Measurements from ENCODE around the gene DGUOK.

Gene DGUOK

GRCh38 chr2:73979686-73980085 is 53.0 kb downstream of the DGUOK start:
- no peak for DNase-seq
- ATAC-seq = no peak

DNA sequence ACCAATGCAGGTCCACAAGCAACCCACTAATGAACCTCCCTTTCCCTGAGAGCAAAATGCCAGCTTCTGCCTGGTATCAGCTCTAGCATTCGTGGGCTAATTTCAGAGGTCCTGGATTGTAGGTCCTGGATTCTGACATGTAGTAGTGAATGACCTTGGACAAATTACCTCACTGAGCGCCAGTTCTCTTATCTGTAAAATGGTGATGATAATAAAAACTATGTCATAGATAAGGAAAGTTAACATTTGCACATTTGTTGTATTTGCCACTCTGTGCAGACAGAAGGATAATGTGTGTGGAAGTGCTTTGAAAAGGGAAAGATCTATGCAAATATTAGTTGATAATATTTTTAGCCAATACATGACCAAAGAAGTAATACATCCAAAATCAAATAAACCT is 53.9 kb downstream of the DGUOK start:
- ATAC-seq = no peak
- DNase-seq = no peak

GRCh38 chr2:73981081-73982001 is 54.7 kb downstream of the DGUOK start:
- peak; percentile 24 for ATAC-seq

GRCh38 chr2:73982140-73982617 is 55.5 kb downstream of the DGUOK start:
- no peak for ATAC-seq
- DNase-seq = no peak

More at GRCh38 chr2:73981081-73982001, 54.7 kb downstream of the DGUOK start:
- DNase-seq = peak; percentile 67

DNA sequence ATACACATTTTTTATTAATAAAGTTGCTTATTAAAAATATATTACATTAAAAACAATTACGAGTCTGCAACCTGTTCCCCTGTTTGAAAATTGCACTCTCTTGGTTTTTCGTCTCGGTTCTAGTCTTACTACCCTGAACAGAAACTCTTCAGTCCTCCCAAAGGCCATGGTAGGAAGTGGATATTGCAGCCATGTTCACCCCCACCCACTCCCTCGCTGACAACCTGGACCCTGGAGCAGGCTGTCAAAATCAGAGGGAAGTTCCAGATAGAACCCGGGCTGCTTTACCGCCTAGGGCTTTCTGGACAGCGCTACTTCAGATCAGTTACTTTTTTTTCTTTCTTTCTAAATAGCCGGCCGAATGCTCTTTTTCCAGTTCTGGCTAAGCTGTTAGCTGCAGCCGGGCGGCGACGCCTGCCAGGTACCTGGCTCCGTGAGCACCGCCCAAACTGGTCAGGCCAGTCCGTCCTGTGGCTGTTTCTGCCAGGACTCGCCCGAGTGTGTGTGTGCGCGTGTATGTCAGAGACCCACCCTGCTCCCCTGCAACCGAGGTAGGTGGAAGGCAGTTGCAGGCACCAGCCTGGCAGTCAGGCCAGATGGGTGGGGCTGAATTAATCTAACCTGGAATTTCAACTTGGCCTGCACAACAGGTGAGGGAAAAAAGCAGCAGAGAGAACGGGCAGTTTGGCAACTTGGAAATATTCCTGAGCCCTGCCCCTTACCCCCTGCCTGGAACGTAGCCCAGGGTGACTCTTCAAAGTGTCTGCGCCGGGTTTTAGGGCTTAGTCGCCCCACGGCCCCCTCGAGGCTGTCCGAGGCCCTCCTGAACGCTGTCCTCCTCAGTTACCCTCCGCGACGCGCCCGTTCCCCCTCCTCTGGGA is 56.9 kb downstream of the DGUOK start:
- ATAC-seq (no peak), DNase-seq (no peak)

DNA sequence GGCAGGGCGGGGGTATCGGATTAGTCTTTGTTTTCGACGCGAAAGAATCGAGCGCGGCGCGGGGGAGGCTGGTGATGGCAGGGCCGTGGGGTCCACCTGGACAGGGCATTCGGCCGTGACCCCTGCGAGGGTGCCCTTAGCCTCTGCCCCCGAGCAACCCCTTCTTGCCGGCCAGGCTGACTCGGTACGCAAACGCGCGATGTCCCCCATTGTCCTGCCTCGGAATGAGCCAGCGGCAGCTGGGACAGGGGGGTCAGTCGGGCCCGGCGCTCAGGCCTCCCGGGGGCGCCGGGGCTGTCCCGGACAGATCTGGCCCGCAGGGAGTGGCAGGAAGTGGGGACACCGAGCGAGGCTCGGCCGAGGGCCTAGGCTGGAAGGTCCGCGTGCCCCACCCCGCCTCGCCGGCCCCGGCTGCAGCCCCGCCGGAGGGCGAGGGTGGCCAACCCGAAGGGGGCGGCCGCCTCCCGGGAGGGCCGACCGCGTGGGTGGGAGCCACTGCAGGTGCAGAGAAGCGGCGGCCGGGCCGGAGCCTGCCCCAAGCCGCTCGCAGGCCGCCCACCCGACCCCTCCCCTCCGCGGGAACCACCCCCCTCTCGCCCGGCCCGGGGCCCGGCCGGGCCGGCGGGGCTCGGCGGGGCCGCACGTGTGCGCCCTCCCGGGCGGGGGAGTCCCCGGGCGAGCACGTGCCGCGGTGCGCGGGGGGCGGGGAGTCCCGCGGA is 57.7 kb downstream of the DGUOK start, which contains the start of gene TET3:
Gene TET3, plus strand, starts transcription at position 708 of the 719 bp plus-strand sequence. CDS start 1,494 bp downstream, outside the sequence.
- DNase-seq (peak; percentile 70), ATAC-seq (peak; percentile 10)

DNA sequence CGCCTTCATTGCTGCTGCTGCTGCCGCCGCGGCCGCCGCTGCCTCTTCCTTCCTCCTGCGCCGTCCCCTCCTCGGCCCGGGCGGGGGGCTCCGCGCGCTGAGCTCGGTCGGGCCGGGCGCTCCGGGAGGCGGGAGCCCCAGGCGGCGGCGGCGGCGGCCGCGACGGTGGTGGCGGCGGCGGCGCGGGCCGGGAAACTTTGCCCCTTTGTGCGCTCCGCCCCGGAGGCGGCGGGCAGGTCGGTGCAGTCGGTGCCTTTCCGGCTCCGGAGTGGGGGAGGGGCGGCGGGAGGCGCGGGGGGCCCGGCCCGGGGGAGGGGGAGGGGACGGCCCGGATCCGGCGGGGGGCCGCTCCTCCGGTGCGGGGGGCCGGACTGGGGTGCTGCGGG is 58.2 kb downstream of the DGUOK start:
- DNase-seq = peak; percentile 79
- ATAC-seq = peak; percentile 6

GRCh38 chr2:73985308-73986084 is 58.8 kb downstream of the DGUOK start:
- peak; percentile 83 for DNase-seq

GRCh38 chr2:73986085-73986681 is 59.5 kb downstream of the DGUOK start:
- DNase-seq (peak; percentile 57), ATAC-seq (peak; percentile 21)

More at GRCh38 chr2:73985308-73986084, 58.8 kb downstream of the DGUOK start:
- ATAC-seq = peak; percentile 61

DNA sequence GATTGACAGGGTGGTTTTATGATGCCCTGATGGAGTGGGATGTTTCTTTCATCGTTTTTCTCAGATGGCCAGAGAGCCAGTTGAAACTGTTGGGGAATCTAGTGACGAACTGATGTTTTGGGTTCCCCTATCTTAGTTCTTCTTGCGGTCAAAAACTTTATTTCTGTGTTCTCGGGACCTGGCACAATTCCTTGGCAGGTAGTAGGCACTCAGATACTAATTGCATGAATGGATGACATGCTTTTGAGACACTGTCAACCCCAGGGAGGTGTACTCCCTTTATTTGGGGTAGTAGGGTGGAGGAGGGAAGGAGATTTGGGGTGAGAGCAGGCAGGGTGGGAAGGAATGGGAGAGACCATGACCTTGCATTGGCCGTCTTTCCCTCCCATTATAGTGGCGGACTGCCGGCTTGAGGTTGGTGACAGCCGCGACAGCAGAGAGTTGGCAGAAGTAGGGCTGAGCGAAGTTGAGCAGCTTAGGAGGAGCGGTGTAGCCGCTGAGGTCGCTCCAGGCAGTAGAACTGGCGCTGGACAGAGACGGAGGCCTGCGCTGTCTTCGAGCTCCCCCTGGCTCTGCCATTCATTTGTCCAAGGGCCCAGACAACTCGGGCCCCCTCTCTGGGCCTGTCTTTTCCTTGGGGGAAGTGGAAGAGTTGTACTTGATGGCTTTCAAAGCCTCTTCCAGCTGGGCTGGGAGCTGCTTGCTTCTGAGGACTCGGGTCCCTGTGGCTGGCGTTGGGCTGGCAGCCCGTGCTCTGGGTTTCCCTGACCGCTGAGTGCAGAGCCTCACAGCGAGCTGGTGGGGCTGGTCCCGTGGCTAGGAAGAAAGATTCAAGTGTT is 60.6 kb downstream of the DGUOK start:
- ATAC-seq (peak; percentile 21), DNase-seq (peak; percentile 49)

- ATAC-seq (no peak), DNase-seq (no peak)
These were observed 61.4 kb downstream of the DGUOK start for GRCh38 chr2:73987948-73988700.

- DNase-seq (no peak), ATAC-seq (no peak)
These were observed 63.3 kb downstream of the DGUOK start for GRCh38 chr2:73989972-73990371.

GRCh38 chr2:73990531-73990930 is 63.9 kb downstream of the DGUOK start:
- ATAC-seq (no peak), DNase-seq (no peak)

DNA sequence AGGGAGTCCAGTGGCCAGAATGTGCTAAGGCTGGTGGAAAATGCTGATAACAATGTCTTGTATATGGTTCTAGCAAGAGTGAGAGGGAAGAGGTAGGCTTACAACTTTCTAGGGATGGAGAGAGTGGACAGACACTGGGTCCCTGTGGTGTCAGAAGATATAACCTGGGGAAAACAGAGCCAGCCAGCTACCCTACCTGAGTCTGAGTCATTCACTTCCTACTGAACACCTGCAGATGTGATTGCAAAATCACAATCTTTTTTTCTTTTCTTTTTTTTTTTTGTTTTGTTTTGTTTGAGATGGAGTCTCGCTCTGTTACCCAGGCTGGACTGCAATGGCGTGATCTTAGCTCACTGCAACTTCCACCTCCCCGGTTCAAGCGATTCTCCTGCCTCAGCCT is 65.4 kb downstream of the DGUOK start:
- ATAC-seq = no peak
- no peak for DNase-seq

- ATAC-seq (no peak), DNase-seq (no peak)
These were observed 66.7 kb downstream of the DGUOK start for GRCh38 chr2:73993376-73993775.

- peak; percentile 17 for ATAC-seq
- no peak for DNase-seq
These were observed 67.1 kb downstream of the DGUOK start for GRCh38 chr2:73993778-73994177.

DNA sequence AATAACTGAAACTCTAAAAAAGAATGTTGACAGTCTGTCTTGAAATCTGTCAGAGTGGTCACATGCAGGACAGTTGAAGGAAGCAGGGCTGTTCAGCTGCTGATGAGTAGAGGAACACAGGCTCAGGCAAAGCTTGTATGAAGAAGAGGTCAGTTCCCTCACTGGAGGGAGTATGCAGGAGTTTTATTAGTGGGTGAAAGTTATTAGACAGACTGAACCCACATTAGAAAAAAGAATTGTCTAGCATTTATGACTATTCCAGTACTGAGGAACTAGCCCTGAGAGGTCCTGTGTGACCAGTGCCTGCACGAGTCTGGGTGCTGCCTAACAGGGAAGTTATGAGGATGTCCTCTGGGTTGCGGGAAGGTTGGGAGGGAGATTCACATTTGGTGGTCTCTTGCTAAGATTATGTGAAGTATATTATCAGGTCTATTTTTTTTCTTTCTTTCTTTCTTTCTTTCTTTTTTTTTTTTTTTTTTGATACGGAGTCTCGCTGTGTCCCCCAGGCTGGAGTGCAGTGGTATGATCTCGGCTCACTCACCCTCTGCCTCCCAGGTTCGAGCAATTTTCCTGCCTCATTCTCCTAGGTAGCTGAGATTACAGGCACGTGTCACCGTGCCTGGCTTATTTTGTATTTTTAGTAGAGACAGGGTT is 67.6 kb downstream of the DGUOK start:
- DNase-seq (no peak), ATAC-seq (peak; percentile 4)

DNA sequence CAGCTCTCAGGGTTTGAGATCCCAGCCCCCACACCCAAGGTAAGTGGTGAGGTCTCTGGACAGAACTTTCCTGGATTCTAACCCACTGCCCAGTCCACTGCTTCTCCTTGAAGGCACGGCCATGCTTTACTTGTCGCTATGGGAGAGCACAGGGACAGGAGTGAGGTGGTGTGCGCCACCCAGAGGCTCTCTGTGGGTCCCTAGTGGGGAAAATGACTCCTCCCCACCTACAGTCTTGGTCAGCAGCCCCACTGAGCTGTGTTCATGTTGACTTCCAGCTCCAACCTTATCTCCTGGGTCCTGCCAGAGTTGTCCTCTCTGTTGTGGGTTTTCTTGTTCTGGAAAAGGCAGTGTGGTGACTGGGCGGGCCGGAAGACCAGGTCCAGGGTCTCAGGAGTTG is 69.1 kb downstream of the DGUOK start:
- DNase-seq (no peak), ATAC-seq (peak; percentile 48)
